Kidney epithelial cell (primary cell): ENCODE measurements around the gene PPARGC1A. TPM values are rescaled to one million over a fixed set of nuclear protein-coding genes. Genes with fewer than 3 reads are reported as not detected.

Source experiments
- DNase-seq: peaks from one replicate; pipeline ENCODE4 v3.0.0-alpha.2; 2010; ENCODE audit warnings: low read depth
- H3K27me3 ChIP-seq: 2 replicates; pipeline ENCODE4 v1.6.0; 2011; ENCODE audit warnings: low read length; ENCODE audit not compliant: control insufficient read depth, insufficient read depth
- H3K36me3 ChIP-seq: 2 replicates; pipeline ENCODE4 v1.5.1; 2011; ENCODE audit warnings: low read length; ENCODE audit not compliant: control insufficient read depth, insufficient read depth
- H3K4me3 ChIP-seq: 2 replicates; pipeline ENCODE4 v1.5.1; 2011; ENCODE audit warnings: low read depth, mild to moderate bottlenecking, control low read depth, low read length
- total RNA-seq: library from RNA; depleted of rRNA; stranded (reverse); fragments of >200 nt; gene quantifications from 2 replicates; pipeline ENCODE4 v1.2.3, GENCODE V29; 2015
- TF ChIP-seq, protein P1 (sequence below): IDR thresholded peaks from 2 replicates; pipeline ENCODE4 v1.5.1; 2011; ENCODE audit warnings: mild to moderate bottlenecking, moderate library complexity, low read length, control low read depth, inconsistent platforms; ENCODE audit not compliant: insufficient read depth, poor library complexity, severe bottlenecking

The PPARGC1A gene
- total RNA-seq, 1 donor from 2014 or later = 3.3 TPM

DNA sequence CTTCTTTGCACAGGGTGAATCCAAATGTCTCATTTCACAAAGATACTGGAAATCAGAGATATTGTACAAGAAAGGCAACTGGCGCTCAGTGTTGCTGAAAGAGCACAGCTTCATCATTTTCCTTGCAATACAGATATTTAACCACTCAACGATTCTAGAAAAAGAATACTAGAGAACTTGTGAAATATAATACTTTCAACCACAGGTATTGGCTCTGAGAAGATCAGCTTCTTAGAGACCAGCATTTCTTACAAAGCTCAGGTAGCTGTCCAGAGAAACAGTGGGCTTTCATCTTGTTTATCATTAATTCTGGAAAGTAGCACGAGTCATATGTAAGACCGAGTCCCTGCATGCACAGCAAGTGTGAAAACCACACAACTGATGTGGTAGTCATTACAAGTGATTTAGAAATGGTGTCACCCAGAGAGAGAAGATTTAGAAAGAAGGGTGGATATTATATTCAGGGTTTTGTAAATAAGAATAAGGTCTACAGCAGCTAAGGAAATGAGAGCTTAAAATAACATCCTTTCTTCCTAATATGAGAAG lies 7.8 kb upstream of the PPARGC1A start:
- no peak for DNase-seq
- TF ChIP-seq, protein P1, sequence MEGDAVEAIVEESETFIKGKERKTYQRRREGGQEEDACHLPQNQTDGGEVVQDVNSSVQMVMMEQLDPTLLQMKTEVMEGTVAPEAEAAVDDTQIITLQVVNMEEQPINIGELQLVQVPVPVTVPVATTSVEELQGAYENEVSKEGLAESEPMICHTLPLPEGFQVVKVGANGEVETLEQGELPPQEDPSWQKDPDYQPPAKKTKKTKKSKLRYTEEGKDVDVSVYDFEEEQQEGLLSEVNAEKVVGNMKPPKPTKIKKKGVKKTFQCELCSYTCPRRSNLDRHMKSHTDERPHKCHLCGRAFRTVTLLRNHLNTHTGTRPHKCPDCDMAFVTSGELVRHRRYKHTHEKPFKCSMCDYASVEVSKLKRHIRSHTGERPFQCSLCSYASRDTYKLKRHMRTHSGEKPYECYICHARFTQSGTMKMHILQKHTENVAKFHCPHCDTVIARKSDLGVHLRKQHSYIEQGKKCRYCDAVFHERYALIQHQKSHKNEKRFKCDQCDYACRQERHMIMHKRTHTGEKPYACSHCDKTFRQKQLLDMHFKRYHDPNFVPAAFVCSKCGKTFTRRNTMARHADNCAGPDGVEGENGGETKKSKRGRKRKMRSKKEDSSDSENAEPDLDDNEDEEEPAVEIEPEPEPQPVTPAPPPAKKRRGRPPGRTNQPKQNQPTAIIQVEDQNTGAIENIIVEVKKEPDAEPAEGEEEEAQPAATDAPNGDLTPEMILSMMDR = no peak
- Histone ChIP-seq H3K27me3 (no peaks in the 10 kb centered on the region), H3K4me3 (no peak overlapping the region), H3K36me3 (no peaks in the 10 kb centered on the region)

DNA sequence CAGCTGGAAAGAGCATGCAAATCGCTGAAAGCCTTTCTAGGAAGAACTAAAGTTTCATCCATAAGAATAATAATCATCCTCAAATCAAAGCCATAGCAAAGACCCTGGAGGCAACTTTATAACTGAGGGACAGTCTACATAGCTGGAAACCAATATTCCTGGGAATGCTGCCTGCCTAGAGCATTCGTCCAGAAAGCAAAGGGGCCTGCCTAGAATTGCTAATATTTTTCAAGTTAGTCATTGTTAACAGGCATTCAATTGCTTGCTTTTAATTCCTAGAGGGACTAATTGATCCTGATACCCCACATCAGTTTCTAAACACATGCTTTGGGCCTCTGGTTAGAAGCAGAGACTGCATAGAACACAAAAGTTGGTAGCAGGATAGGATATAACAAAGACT lies 4.2 kb upstream of the PPARGC1A start:
- no peaks in the 10 kb centered on the region for H3K36me3 ChIP-seq
- no peak overlapping the region for H3K4me3 ChIP-seq
- DNase-seq = no peak
- TF ChIP-seq, protein P1 = no peak
- no peaks in the 10 kb centered on the region for H3K27me3 ChIP-seq

DNA sequence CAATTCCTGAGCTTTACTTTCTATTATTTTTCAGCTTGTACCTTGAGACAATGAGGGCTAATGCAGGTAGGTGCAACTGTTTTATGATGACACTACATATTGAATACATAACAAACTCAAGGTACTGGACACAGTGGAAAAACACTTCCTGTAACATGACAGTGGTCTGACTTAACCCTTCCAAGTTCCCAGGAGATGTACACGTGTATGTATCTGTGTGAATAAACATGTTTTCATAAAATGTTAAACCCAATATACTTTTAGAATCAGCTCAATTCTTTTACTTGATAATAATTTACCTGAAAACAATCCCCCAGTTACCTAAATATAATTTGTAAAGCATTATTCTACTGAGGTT lies 1.2 kb upstream of the PPARGC1A start:
- no peaks in the 10 kb centered on the region for H3K27me3 ChIP-seq
- TF ChIP-seq, protein P1 = no peak
- H3K4me3 ChIP-seq = no peak overlapping the region
- DNase-seq = no peak
- H3K36me3 ChIP-seq = no peaks in the 10 kb centered on the region

DNA sequence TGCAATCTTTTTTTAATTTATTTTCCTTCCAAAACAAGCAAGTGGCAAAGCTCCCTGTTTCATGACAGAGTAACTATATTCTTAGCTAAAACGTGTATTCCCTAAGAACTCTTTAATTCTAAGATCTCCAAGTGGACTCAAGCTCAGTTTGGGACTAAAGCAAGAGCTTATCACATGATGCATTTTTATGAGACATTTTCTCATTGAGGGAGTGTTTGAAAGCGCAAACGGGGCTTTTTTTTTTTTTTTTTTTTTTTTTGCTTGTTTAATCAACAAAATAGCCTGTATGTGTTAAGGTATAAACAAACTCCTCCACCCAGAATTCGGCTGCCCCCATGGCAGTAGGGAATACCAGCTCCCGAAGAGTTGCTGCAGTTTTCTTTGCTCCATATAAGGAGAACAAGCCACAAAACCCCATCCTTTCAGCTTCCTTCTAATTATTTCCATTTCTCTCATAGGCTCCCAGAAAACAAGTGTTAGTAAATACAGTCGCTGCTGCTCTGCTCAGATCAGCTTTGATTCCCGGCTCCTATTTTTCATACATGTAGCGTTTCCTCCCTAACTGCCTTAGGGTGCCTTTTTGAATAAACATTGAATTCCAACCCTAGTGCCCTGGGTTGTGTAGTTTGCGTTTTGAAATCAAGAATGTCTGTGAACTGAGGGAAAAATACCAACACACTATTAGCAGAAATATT lies 669 bp upstream of the PPARGC1A start:
- Histone ChIP-seq H3K4me3 (peak overlapping the region; percentile 64), H3K27me3 (no peaks in the 10 kb centered on the region), H3K36me3 (no peaks in the 10 kb centered on the region)
- TF ChIP-seq, protein P1 = no peak
- no peak for DNase-seq

DNA sequence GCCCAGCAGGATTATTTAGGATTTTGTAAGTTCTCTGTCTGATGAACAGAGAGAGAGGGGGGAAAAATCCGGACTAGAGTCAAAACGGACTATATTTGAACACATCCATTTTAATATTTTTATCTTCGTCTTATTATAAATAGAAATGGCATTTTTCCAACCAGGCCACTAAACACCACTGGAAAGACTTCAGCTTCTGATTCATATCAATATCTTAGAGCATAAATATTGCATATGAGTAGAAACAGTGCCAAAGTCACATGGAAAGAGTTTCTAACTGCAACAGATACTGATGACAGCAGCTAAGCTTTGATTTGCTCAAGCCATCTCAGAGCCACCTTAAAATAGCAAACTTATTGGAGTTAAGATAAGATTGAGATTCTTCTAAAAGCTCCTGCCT lies 456 bp downstream of the PPARGC1A start:
- no peak for DNase-seq
- Histone ChIP-seq H3K36me3 (no peaks in the 10 kb centered on the region), H3K4me3 (peak overlapping the region; percentile 64), H3K27me3 (no peaks in the 10 kb centered on the region)
- TF ChIP-seq, protein P1 = no peak
